ENCODE results near the gene UBE2D2.
A peak's percentile ranks its signal among the peaks of the same experiment; 100 is the strongest.

Gene UBE2D2

DNA sequence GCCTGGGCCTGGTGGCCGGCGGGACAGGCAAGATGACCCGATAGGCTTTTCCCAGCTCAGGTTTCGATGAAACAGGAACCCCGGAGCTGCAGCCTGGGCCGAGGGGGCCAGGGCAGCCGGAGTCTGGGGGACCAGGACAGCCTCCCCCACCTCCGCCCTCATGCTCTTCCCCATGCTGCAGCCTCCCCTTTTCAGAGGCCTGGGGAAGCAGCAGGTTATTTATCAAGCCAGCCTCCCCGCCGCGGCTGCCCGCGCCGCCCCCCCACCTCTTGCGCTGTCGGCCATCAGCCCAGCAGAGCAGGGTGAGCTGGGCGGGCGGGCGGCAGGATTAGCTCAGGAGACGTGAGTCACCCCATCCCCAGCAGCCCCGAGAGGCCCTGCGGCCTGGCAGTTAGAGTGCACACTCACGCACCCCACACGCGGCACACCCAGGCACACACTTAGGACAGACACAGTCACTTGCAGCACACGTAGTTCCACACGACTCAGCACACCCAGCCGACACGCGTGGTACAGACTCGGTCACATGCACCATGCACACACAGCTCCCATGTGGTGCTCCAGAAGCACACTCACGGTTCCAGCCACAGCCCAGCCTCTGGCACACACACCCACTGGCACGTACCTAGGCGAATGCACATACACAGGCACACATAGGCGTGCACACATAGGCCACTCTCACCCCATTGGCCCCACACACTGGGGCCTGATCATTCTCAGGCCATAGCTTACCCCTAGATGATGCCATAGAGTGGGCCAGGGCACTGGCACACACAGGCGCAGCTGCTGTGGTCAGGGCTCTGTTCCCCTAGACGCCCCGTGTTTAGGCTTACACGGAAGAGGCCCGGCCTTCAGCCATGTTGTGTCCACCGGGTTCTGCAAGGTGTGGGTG lies 100.0 kb downstream of the UBE2D2 start:
- peak; percentile 87 for DNase-seq (ENCODE audit: low read depth)
- TF ChIP-seq, protein P1, sequence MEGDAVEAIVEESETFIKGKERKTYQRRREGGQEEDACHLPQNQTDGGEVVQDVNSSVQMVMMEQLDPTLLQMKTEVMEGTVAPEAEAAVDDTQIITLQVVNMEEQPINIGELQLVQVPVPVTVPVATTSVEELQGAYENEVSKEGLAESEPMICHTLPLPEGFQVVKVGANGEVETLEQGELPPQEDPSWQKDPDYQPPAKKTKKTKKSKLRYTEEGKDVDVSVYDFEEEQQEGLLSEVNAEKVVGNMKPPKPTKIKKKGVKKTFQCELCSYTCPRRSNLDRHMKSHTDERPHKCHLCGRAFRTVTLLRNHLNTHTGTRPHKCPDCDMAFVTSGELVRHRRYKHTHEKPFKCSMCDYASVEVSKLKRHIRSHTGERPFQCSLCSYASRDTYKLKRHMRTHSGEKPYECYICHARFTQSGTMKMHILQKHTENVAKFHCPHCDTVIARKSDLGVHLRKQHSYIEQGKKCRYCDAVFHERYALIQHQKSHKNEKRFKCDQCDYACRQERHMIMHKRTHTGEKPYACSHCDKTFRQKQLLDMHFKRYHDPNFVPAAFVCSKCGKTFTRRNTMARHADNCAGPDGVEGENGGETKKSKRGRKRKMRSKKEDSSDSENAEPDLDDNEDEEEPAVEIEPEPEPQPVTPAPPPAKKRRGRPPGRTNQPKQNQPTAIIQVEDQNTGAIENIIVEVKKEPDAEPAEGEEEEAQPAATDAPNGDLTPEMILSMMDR (IDR thresholded peaks at IDR 0.05; ENCODE audit: low read length, missing control alignments) = no peak
- no peak overlapping the region for H3K4me3 ChIP-seq (replicated peaks; ENCODE audit: low read depth, low read length)

DNA sequence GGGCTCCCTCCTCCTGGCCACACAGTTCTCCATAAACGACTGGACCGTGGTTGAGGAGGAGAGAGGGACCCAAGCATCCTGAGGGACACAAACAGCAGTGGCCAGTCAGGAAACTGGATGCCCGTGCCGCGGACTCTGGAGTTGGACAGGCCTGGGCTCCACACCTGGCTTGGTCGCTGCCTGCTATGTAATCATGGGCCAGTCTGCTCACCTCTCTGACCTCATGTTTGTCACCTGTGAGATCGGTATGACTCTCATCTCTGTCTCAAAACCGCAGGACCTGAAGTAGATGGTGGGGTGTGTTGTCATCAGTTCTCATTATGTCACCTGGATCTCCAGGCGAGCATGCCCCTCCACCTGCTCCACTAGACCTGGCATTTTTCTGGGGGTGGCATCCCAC lies 101.5 kb downstream of the UBE2D2 start:
- TF ChIP-seq, protein P1 (IDR thresholded peaks at IDR 0.05; ENCODE audit: low read length, missing control alignments) = no peak
- DNase-seq (ENCODE audit: low read depth) = no peak
- H3K4me3 ChIP-seq (replicated peaks; ENCODE audit: low read depth, low read length) = no peak overlapping the region

DNA sequence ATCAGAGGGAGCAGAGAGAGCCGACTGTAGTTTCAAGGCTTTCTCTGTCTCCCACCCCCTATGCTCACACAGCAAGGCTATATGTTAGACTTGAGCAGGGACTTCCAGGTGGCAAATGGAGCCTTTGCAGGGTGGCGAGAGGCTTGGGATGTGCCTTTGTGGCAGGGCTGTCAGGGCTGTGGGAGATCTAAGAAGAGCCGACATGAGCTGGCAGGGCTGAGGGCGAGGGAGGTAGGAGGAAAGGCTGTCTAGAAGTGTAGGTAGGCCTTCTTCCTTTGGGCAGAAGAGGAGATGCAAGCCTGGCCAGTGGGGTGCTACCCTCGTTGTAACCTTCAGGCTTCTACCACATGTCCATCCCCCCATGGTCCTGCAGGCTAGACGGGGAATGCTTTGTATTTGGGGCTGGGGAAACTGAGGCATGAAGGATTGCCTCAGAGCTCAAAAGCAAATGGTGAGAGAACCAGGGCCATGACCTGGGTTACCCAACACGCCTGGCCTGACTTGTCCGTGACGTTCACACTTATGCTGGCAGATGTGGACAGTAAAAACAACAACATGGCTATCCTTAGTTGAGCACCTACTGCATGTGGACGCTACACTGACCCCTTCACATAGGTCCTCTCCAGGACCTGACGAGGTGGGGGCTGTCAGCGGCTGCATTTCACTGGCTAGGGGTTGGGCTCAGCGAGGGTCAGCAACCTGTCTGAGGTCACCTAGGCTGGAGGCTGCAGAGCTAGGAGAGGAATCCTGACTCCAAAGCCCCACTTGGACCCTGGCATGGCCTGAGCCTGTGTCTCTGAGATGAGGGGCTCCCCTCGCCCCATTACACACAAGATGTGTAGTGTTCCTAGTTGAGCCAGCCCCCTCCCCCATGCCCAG lies 102.3 kb downstream of the UBE2D2 start:
- no peak overlapping the region for H3K4me3 ChIP-seq (replicated peaks; ENCODE audit: low read depth, low read length)
- TF ChIP-seq, protein P1 (IDR thresholded peaks at IDR 0.05; ENCODE audit: low read length, missing control alignments) = no peak
- no peak for DNase-seq (ENCODE audit: low read depth)

DNA sequence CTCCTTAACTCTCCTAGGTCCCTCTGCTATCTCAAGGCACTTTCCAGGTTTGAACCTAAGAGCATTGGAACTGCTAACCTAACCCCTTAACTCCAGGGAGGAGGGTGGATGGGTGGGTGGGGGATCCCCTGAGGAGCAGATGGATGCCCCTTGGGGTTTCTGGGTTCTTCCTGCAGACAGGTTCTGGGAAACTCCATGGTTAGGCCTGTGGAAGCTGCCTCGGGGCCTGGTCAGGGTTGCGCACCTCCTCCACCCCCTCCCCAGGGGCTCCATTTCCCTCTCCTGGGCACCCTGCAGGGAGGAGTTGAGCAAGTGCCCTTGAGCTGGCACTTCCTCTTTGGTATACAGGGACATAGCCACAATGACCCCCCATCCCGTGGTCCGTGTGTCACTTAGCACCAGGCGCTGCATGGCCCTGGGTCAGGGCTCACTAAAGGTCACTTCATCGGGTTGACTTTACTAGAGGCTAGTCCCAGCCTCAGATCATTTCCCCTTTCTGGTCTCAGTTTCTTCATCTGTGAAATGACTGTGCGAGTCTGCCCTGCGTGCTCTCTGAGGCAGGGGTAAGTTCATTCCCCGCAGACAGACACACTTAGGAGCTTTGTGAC lies 103.1 kb downstream of the UBE2D2 start:
- H3K4me3 ChIP-seq (replicated peaks; ENCODE audit: low read depth, low read length) = no peak overlapping the region
- TF ChIP-seq, protein P1 (IDR thresholded peaks at IDR 0.05; ENCODE audit: low read length, missing control alignments) = no peak
- no peak for DNase-seq (ENCODE audit: low read depth)

DNA sequence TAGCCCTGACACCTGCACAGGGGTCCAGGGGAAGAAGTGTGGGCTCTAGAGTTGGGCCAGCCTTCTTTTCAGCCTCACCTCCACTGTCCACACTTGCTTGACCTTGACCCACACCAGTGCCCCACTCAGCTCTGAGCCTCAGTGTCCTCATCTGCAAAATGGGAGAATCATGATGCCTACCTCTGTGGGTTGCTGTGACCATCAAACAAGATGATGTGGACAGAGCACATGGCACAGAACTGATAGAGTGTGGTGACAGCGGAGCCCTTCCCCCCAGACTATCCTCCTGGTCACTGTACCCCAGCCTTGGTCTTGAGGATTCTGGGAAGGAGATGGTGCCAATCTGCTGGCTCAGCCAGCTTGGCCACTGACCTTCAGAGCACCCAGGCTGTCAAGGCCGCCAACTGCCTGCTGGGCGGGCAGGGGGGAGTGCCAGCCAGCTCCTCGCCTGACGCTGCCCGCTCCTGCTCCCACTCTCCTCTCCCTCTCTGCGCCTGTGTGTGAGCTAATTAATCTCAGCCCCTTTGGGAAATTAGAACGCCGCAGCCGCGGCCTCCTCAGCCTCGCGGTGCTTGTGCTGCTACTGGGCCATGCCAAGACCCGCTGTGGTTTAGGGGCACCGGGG lies 103.7 kb downstream of the UBE2D2 start:
- DNase-seq (ENCODE audit: low read depth) = no peak
- H3K4me3 ChIP-seq (replicated peaks; ENCODE audit: low read depth, low read length) = no peak overlapping the region
- TF ChIP-seq, protein P1 (IDR thresholded peaks at IDR 0.05; ENCODE audit: low read length, missing control alignments) = no peak

DNA sequence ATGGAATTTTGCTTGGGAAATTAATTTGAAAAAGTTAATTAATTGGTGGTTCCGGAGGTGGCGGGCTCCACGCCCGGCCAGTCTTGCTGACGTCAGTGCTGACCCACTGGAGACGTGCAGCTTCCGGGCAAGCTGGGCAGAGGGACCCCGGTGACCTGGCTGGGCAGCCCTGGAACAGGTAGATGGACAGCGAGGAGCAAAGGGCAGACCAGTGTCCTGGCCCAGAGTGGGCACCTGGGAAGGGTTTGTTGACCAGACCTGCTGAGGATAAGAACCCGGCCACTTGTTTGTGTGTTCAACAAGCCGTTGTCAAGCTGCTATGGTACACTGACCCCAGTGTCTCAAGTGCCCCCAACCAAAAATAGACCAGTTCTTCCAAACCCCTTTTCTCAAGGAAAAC lies 104.5 kb downstream of the UBE2D2 start:
- no peak overlapping the region for H3K4me3 ChIP-seq (replicated peaks; ENCODE audit: low read depth, low read length)
- TF ChIP-seq, protein P1 (IDR thresholded peaks at IDR 0.05; ENCODE audit: low read length, missing control alignments) = no peak
- DNase-seq (ENCODE audit: low read depth) = no peak

Data from fibroblast of pulmonary artery (primary cell).